Measurements from ENCODE around the gene CDH23.

The CDH23 gene

DNA sequence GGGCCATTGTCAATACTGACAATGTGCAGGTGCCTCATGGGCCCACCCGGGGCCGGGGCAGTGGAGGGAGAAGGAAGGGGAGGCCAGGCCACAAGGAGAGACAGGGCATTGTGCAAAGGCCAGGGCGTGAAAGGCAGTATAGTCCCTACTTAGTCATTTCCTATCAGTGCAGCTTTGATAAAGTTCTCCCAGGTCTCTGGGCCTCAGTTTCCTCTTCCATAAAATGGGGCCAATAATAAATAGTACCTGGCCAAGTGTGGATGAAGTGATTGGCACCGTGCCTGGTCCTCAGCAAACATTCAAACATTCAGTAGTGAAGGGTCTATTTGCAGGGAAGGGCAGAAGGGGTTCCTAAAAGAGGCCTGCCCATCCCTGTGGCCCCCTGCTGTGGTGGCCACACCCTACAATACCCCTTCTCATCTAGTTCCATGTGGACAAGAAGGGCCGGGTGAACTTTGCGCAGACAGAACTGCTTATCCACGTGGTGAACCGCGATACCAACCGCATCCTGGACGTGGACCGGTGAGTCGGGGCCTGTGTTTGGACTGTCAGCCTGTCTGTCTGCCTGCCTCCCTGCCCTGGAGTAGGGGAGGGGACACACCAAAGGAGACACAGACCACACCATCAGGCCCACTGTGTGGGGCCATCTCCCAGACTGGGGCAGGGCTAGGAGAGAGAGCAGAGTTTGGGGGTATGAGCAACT, 413.5 kb downstream of the CDH23 start:
- no peak for TF ChIP-seq CTCF (IDR thresholded peaks at IDR 0.05)
- H3K9ac ChIP-seq, result no peak overlapping the region
- no peaks in the 10 kb centered on the region for H3K9me3 ChIP-seq (ENCODE audit: control insufficient read depth, low read length)
- H3K36me3 ChIP-seq (ENCODE audit: control insufficient read depth, insufficient read depth, low read length), result no peaks in the 10 kb centered on the region
- H3K4me1 ChIP-seq, result peaks cover 12% of the 10 kb centered on the region
- H2AFZ ChIP-seq, result no peak overlapping the region
- no peak overlapping the region for H3K4me2 ChIP-seq (ENCODE audit: low read length)
- H3K27me3 ChIP-seq (ENCODE audit: control insufficient read depth, insufficient read depth, low read length), result no peaks in the 10 kb centered on the region
- no peak overlapping the region for H3K27ac ChIP-seq
- no peak overlapping the region for H3K4me3 ChIP-seq (ENCODE audit: low read depth, low read length)
- no peaks in the 10 kb centered on the region for H3K79me2 ChIP-seq

GRCh38 chr10:71811351-71811750, 414.6 kb downstream of the CDH23 start:
- Histone ChIP-seq H3K4me1 (peaks cover 15% of the 10 kb centered on the region), H3K36me3 (ENCODE audit: control insufficient read depth, insufficient read depth, low read length) (no peaks in the 10 kb centered on the region), H2AFZ (no peak overlapping the region), H3K4me3 (ENCODE audit: low read depth, low read length) (no peak overlapping the region), H3K27me3 (ENCODE audit: control insufficient read depth, insufficient read depth, low read length) (no peaks in the 10 kb centered on the region), H3K9ac (no peak overlapping the region), H3K4me2 (ENCODE audit: low read length) (no peak overlapping the region), H3K9me3 (ENCODE audit: control insufficient read depth, low read length) (no peaks in the 10 kb centered on the region), H3K79me2 (no peaks in the 10 kb centered on the region), H3K27ac (no peak overlapping the region)
- no peak for TF ChIP-seq CTCF (IDR thresholded peaks at IDR 0.05)

DNA sequence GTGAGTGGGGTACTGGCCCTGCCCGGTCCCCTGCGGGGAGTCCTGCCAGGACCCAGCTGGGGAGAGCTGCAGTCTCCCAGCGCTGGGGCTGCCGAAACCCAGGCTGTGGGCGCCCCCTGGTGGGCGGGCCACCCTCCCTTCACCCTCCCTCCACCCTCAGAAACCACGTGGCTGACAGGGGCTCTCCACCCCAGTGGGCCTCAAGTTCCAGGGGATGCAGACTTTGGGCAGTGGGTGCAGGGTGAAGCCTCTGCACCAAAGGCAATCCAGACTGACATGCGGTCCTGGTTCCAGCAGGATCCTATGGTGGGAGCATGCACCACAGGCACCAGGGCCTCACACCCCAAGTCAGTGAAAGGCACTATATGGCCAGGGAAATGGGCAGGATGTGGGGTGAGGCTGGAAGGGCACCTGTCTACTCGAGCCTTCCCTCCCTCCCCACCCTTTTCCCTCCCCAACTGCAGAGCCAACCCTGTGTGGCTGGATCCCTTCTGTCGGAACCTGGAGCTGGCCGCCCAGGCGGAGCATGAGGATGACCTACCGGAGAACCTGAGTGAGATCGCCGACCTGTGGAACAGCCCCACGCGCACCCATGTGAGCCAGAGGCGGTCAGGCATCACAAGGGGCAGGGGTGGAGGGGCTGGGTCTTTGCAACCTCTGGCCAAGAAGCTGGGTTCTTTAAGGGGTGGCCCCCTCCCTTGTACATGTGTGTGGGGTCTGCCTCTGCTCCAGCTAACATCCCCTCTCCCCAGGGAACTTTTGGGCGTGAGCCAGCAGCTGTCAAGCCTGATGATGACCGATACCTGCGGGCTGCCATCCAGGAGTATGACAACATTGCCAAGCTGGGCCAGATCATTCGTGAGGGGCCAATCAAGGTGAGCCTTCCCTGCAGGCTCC, 415.5 kb downstream of the CDH23 start:
- no peak overlapping the region for H3K4me3 ChIP-seq (ENCODE audit: low read depth, low read length)
- H3K9me3 ChIP-seq (ENCODE audit: control insufficient read depth, low read length), result no peaks in the 10 kb centered on the region
- H3K27ac ChIP-seq, result peak overlapping the region; percentile 39
- H3K9ac ChIP-seq, result no peak overlapping the region
- no peak overlapping the region for H3K4me2 ChIP-seq (ENCODE audit: low read length)
- H2AFZ ChIP-seq, result no peak overlapping the region
- TF ChIP-seq CTCF (IDR thresholded peaks at IDR 0.05), result peak; percentile 71
- no peaks in the 10 kb centered on the region for H3K27me3 ChIP-seq (ENCODE audit: control insufficient read depth, insufficient read depth, low read length)
- no peaks in the 10 kb centered on the region for H3K36me3 ChIP-seq (ENCODE audit: control insufficient read depth, insufficient read depth, low read length)
- H3K79me2 ChIP-seq, result no peaks in the 10 kb centered on the region
- H3K4me1 ChIP-seq, result peaks cover 15% of the 10 kb centered on the region

- TF ChIP-seq CTCF (IDR thresholded peaks at IDR 0.05), result no peak
- Histone ChIP-seq H3K9me3 (ENCODE audit: control insufficient read depth, low read length) (no peaks in the 10 kb centered on the region), H3K4me3 (ENCODE audit: low read depth, low read length) (no peak overlapping the region), H3K36me3 (ENCODE audit: control insufficient read depth, insufficient read depth, low read length) (no peaks in the 10 kb centered on the region), H3K79me2 (no peaks in the 10 kb centered on the region), H3K27me3 (ENCODE audit: control insufficient read depth, insufficient read depth, low read length) (no peaks in the 10 kb centered on the region), H3K4me2 (ENCODE audit: low read length) (no peak overlapping the region), H3K9ac (no peak overlapping the region), H2AFZ (no peak overlapping the region), H3K27ac (peak overlapping the region; percentile 39), H3K4me1 (peaks cover 15% of the 10 kb centered on the region)
Observed at GRCh38 chr10:71812913-71813590, 416.3 kb downstream of the CDH23 start.
